Erythroblast (primary cell): Measurements from ENCODE around the gene ZCCHC9.
A peak's percentile ranks its signal among the peaks of the same experiment; 100 is the strongest.
"Not testable (repeated sequence)": the region's sequence is repeated elsewhere in the genome, so short reads cannot be mapped to it uniquely, and the experiment has no call there.

Experiments
- DNase-seq, 2 experiments: peaks; one replicate each; lab custom pipeline; 2025; lab: John Stamatoyannopoulos, UW
- GATA1 ChIP-seq: IDR thresholded peaks from 2 replicates; pipeline ENCODE4 v1.6.1; 2011; ENCODE audit warnings: low read depth, mild to moderate bottlenecking, control low read depth, low read length, moderate library complexity
- POLR2A ChIP-seq: IDR thresholded peaks from 2 replicates; pipeline ENCODE4 v1.6.1; 2011; ENCODE audit warnings: mild to moderate bottlenecking, low read length

ZCCHC9 gene

DNA sequence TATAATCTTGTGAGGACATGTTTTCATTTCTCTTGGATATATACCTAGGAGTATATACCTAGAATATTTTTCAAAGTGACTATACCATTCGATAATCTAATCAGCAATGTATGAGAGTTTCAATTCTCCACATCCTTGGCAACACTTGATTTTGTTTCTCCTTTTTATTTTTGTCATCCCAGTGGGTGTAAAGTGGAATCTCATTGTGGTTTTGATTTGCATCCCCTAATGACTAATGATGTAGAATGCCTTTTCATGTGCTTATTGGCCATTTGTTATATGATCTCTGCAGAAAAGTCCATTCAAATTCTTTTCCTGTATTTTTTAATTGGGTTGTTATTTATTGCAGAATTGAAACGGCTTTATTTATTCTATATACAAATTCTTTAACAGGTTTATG lies 15.2 kb downstream of the ZCCHC9 start:
- DNase-seq = no peak
- TF ChIP-seq GATA1 (no peak), POLR2A (no peak)

- TF ChIP-seq POLR2A = no peak
- TF ChIP-seq GATA1 = no peak
- DNase-seq = no peak
Observed at GRCh38 chr5:81317536-81317935, 16.1 kb downstream of the ZCCHC9 start.

DNA sequence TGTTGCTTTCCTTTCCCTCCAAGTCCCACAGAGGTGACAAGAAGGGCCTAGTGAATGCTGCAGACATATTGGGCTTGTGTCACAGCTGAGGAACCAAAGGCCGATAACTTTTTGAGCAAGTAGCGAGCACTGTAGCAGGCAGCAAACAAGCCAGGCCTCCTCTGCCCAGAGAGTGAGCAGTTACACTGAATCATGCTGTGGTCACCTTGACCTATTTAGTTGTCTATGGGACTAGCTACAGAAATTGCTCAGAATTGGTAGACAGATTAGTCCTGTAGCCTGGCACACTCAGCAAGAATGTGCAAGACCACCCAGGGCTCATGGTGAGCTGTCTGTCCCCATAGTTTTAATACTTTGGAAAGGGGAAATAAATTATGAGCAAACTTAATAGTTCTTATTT lies 25.2 kb downstream of the ZCCHC9 start:
- no peak for DNase-seq
- TF ChIP-seq GATA1 (no peak), POLR2A (no peak)

- peak; percentile 20 to 22 for DNase-seq
- TF ChIP-seq GATA1 (no peak), POLR2A (no peak)
Observed at GRCh38 chr5:81334304-81335061, 33.1 kb downstream of the ZCCHC9 start.

DNA sequence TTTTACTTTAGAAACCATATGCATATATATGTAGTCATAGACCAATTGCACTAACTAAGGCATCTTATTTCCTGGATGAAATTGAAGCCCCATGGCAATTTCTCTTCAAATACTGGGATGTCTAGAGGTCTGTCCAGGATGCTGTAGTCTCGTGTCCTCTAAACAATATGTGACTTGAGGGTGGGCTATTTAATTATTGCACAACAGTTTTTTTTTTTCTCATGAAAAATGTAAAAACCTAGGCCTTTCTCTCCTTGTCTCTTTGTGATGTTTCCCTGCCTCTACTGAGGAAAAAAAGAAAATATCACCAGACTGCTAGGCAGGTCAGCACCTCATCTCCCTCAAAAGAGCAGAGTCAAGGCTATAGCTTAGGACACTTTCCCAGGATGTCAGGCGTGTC lies 34.6 kb downstream of the ZCCHC9 start:
- no peak for TF ChIP-seq POLR2A
- TF ChIP-seq GATA1 = no peak
- DNase-seq = no peak

- no peak for TF ChIP-seq GATA1
- no peak for TF ChIP-seq POLR2A
- no peak for DNase-seq
Observed at GRCh38 chr5:81336556-81336955, 35.2 kb downstream of the ZCCHC9 start.

GRCh38 chr5:81337803-81338202 lies 36.4 kb downstream of the ZCCHC9 start:
- no peak for DNase-seq
- TF ChIP-seq POLR2A (no peak), GATA1 (no peak)

DNA sequence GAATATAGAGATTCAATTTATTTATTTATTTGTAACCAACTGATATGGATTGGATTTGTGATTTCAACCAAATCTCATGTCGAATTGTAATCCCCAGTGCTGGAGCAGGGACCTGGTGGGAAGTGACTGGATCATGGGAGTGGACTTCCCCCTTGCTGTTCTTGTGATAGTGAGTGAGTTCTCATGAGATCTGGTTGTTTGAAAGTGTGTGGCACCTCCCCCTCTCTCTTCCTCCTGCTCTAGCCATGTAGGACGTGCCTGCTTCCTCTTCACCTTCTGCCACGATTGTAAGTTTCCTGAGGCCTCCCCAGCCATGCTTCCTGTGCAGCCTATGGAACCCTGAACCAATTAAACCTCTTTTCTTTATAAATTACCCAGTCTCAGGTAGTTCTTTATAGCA lies 36.8 kb downstream of the ZCCHC9 start:
- DNase-seq = not testable (repeated sequence)

GRCh38 chr5:81344736-81345135 lies 43.3 kb downstream of the ZCCHC9 start:
- no peak for TF ChIP-seq GATA1
- TF ChIP-seq POLR2A = no peak
- DNase-seq = no peak

GRCh38 chr5:81345411-81346003 lies 44.1 kb downstream of the ZCCHC9 start:
- no peak for DNase-seq
- TF ChIP-seq GATA1 (no peak), POLR2A (no peak)

DNA sequence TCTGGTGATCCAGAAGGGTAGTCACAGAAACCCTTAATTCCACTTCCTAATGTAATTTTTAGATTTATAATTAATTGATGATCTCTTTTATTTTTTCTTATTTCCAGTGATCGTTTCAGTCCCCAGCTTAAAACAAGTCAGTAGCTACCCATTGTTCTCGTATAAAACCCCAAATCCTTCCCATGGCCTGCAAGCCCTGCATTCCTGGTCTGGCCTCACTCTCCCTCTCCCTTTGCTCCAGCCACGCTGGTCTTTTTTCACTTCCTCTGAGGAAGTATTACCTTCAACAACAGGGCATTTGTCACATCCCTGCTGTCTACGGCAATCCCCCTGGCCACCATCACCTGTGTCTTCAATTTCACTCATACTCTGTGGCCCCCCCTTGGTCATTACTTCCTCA lies 47.8 kb downstream of the ZCCHC9 start:
- DNase-seq = no peak
- TF ChIP-seq POLR2A (no peak), GATA1 (no peak)

DNA sequence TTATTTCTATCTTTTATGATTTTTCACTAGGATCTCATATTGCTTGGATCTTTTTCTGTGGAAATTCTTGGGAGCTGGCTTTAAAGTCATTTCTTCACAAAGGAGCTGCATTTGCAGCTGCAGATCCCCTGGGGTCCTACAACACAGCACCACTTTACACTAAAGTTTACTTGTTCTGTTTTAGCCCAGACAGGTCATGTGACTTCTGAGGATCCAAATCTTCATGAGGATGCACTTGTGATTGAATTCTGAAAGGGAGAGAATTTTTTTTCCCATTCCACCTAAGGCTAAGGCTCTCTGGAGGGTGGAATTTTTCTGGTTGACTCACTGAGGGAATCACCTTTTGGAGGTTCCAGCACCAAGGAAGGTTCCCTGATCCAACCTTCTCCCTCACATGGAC lies 49.1 kb downstream of the ZCCHC9 start:
- TF ChIP-seq POLR2A = no peak
- TF ChIP-seq GATA1 = no peak
- no peak for DNase-seq

- no peak for DNase-seq
- TF ChIP-seq GATA1 (no peak), POLR2A (no peak)
Observed at GRCh38 chr5:81353189-81353588, 51.8 kb downstream of the ZCCHC9 start.

- TF ChIP-seq POLR2A (no peak), GATA1 (no peak)
- DNase-seq = no peak
Observed at GRCh38 chr5:81354093-81354492, 52.7 kb downstream of the ZCCHC9 start.

- TF ChIP-seq GATA1 (no peak), POLR2A (no peak)
- DNase-seq = no peak
Observed at GRCh38 chr5:81355291-81356251, 54.2 kb downstream of the ZCCHC9 start.
